Fibroblast of peridontal ligament (primary cell): ENCODE data around the gene PIGZ.

Experiments used
- DNase-seq: peaks from one replicate; pipeline ENCODE4 v3.0.0-alpha.2; 2010; ENCODE audit errors: extremely low read depth

The PIGZ gene

GRCh38 chr3:197001972-197002700, 33.5 kb upstream of the PIGZ start:
- DNase-seq: no peak

- DNase-seq: no peak
Observed at GRCh38 chr3:197001106-197001971, 32.7 kb upstream of the PIGZ start.

GRCh38 chr3:197000211-197000610, 31.6 kb upstream of the PIGZ start:
- DNase-seq: no peak

GRCh38 chr3:196998966-196999760, 30.5 kb upstream of the PIGZ start:
- no peak for DNase-seq

- DNase-seq: no peak
Observed at GRCh38 chr3:196997311-196997710, 28.7 kb upstream of the PIGZ start.

- no peak for DNase-seq
Observed at GRCh38 chr3:196996454-196997265, 28.0 kb upstream of the PIGZ start.

GRCh38 chr3:196995646-196996355, 27.2 kb upstream of the PIGZ start:
- no peak for DNase-seq

GRCh38 chr3:196995027-196995426, 26.4 kb upstream of the PIGZ start:
- DNase-seq: no peak

GRCh38 chr3:196994056-196994455, 25.4 kb upstream of the PIGZ start:
- no peak for DNase-seq

GRCh38 chr3:196992461-196993065, 23.9 kb upstream of the PIGZ start:
- DNase-seq: no peak

- DNase-seq: no peak
Observed at GRCh38 chr3:196991581-196992460, 23.2 kb upstream of the PIGZ start.

- DNase-seq: no peak
Observed at GRCh38 chr3:196990601-196991007, 22.0 kb upstream of the PIGZ start.

- DNase-seq: no peak
Observed at GRCh38 chr3:196989721-196990262, 21.2 kb upstream of the PIGZ start.

- no peak for DNase-seq
Observed at GRCh38 chr3:196988241-196989029, 19.8 kb upstream of the PIGZ start.

GRCh38 chr3:196987022-196987421, 18.4 kb upstream of the PIGZ start:
- DNase-seq: no peak

- no peak for DNase-seq
Observed at GRCh38 chr3:196985954-196986885, 17.6 kb upstream of the PIGZ start.

GRCh38 chr3:196985298-196985697, 16.7 kb upstream of the PIGZ start:
- DNase-seq: no peak
